ENCODE data around the gene TMEM143. TPM values are rescaled to one million over a fixed set of nuclear protein-coding genes. Genes with fewer than 3 reads are reported as not detected.

Gene TMEM143
- total and polyA plus RNA-seq, 2 donors (not counting 3 experiments of a cell fraction or from before 2014, with no cell fraction given), result 5.4 to 7.3 TPM

GRCh38 chr19:48400018-48400742 lies 36.4 kb upstream of the TMEM143 start:
- Histone ChIP-seq H3K9ac (replicated peaks; ENCODE audit: extremely low read depth, insufficient read depth, low read length) (no peak overlapping the region), H4K20me1 (replicated peaks; ENCODE audit: control insufficient read depth, extremely low read depth, insufficient read depth, low read length) (no peaks in the 10 kb centered on the region), H3K4me2 (ENCODE audit: insufficient read depth, low read length) (peak overlapping the region; percentile 48), H3K27ac (ENCODE audit: insufficient read depth, low read depth, low read length) (no peak overlapping the region), H3K4me3 (replicated peaks in 1 of 3; ENCODE audit: insufficient read depth in 1 of 3, low read depth in 1 of 3, low read length in 3 of 3) (peak overlapping the region in 1 of 3 experiments; percentile 11), H2AFZ (ENCODE audit: low read depth, low read length) (peak overlapping the region; percentile 72), H3K4me1 (ENCODE audit: control insufficient read depth, extremely low read depth, insufficient read depth, low read length) (peaks cover 10% of the 10 kb centered on the region), H3K27me3 (ENCODE audit: control insufficient read depth in 2 of 2, insufficient read depth in 2 of 2, low read length in 2 of 2) (peaks cover 10 to 12% of the 10 kb centered on the region in 2 experiments), H3K9me3 (replicated peaks; ENCODE audit: control insufficient read depth, insufficient read depth, low read length) (no peaks in the 10 kb centered on the region), H3K9me1 (replicated peaks; ENCODE audit: control insufficient read depth, extremely low read depth, insufficient read depth, low read length) (no peaks in the 10 kb centered on the region), H3K36me3 (ENCODE audit: control insufficient read depth in 2 of 2, extremely low read depth in 1 of 2, insufficient read depth in 2 of 2, low read length in 2 of 2) (no peaks in the 10 kb centered on the region), H3K79me2 (ENCODE audit: control insufficient read depth, insufficient read depth, low read length) (no peaks in the 10 kb centered on the region)
- FAIRE-seq, result peak; percentile 78
- CTCF ChIA-PET, result interaction anchor here (0.7 to 3.1 kb wide), 3 partner anchors 9 to 45 kb away, joined by 3 to 22 read pairs (median 8); partner anchors contain the start of gene KDELR1
- peak; percentile 75 for DNase-seq (ENCODE audit: low read depth, low spot score)
- BruUV-seq (replicated peaks), result no TSS peak
- intact Hi-C loops (cut with micrococcal nuclease), result no loop called here
- TF ChIP-seq, protein P1, sequence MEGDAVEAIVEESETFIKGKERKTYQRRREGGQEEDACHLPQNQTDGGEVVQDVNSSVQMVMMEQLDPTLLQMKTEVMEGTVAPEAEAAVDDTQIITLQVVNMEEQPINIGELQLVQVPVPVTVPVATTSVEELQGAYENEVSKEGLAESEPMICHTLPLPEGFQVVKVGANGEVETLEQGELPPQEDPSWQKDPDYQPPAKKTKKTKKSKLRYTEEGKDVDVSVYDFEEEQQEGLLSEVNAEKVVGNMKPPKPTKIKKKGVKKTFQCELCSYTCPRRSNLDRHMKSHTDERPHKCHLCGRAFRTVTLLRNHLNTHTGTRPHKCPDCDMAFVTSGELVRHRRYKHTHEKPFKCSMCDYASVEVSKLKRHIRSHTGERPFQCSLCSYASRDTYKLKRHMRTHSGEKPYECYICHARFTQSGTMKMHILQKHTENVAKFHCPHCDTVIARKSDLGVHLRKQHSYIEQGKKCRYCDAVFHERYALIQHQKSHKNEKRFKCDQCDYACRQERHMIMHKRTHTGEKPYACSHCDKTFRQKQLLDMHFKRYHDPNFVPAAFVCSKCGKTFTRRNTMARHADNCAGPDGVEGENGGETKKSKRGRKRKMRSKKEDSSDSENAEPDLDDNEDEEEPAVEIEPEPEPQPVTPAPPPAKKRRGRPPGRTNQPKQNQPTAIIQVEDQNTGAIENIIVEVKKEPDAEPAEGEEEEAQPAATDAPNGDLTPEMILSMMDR (IDR thresholded peaks at IDR 0.05; ENCODE audit: extremely low read depth in 1 of 2, insufficient read depth in 1 of 2, low read depth in 1 of 2, low read length in 2 of 2), result no peak
- peak; percentile 55 for TF ChIP-seq POLR2A (IDR thresholded peaks at IDR 0.05; ENCODE audit: low read depth, low read length)
- POLR2A ChIA-PET, result interaction anchor here (0.7 to 0.9 kb wide), 2 partner anchors 36 to 46 kb away, joined by 4 to 5 read pairs; partner anchors contain the start of genes SYNGR4 and TMEM143
- dilution Hi-C loops (cut with MboI; ENCODE audit: extremely low pct_ligation_motif_present, low sequenced_read_pairs), result no loop called here
